ENCODE results near the gene SERPING1.

DNA sequence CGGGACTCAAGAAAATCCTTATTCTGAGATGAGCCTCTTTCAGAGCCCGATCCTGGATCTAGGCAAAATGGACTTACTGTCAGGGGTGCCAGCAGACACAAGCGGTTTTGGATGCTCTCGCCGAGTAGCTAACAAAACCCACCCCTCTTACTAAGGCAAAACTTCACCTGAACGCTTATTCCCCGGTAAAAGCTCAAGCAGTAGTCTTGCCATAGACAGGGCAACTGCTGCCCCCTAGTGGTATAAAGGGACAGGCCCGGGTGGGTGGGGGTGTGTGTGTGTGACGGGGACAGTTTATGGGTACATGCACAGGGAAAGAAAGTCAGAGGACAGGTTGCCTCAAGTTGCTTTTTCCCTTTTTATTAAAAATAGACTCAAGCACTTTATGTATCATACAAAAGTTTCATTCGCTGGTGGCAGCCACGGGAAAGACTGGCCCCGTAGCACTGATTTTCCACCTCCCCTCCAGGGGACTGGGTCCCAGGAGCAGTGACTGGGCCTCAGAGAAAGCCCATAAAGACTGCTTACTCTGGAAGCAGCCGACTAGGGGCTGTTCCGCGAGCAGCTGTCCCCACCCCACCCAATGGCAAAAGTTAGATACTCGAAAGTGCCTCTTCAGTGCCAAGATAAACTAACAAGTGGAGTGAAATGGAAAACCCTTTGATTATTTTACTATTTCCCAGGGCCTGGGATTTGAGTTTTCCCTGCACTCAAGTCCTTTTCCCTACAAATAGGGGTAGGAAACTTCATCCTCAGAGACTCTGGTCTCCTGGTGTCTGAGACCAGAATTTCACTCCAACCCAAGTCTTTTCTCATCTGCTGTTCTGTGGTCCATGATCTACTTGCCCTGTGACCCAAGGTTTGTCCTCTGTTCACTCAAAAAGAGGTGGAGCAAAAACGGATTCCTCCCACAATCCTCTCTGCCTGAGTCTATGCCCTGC is 47.5 kb downstream of the SERPING1 start:
- peak; percentile 96 for TF ChIP-seq CTCF (conservative IDR thresholded peaks at IDR 0.05)
- TF ChIP-seq ZFX (IDR thresholded peaks at IDR 0.05), result no peak
